Naive thymus-derived CD4-positive, alpha-beta T cell (primary cell): ENCODE measurements around the gene SH3RF3. TPM values are rescaled to one million over a fixed set of nuclear protein-coding genes. Genes with fewer than 3 reads are reported as not detected.

Source experiments
- ATAC-seq: fragments of 150-1000 bp; cut with Tn5 transposase; 2 replicates; pipeline ENCODE4 v1.10.0; 2021; ENCODE audit warnings: mild to moderate bottlenecking, moderate library complexity
- CTCF ChIA-PET: fragments of 350-600 bp; sonication (Branson Sonifier 250); formaldehyde crosslinking; loops from one replicate; lab custom pipeline; 2021; ENCODE audit warnings: antibody characterized with exemption; lab: Charles Lee
- POLR2A ChIA-PET: fragments of 350-600 bp; sonication (Branson Sonifier 250); formaldehyde crosslinking; loops from one replicate; lab custom pipeline; 2021; ENCODE audit warnings: antibody characterized with exemption, inconsistent platforms; lab: Charles Lee
- DNase-seq, 9 donors: peaks; one replicate each; pipeline versions ENCODE4 v3.0.0 to v3.0.0-alpha.2; 2020 to 2022; ENCODE audit warnings: mixed read lengths in 1 of 9
- H3K27ac ChIP-seq: one replicate; pipeline ENCODE4 v1.7.0; 2013; ENCODE audit warnings: mild to moderate bottlenecking, low read depth, low read length, moderate library complexity
- H3K27me3 ChIP-seq, 2 donors: one replicate each; pipeline ENCODE4 v1.7.0; 2013; ENCODE audit warnings: low read length in 2 of 2, mild to moderate bottlenecking in 2 of 2, moderate library complexity in 2 of 2; ENCODE audit not compliant: control insufficient read depth in 2 of 2, insufficient read depth in 2 of 2
- H3K36me3 ChIP-seq, 3 experiments: 1 replicate in 2 of 3; 2 replicates in 1 of 3; pipeline ENCODE4 v1.7.0; 2013; ENCODE audit warnings: low read length in 3 of 3, mild to moderate bottlenecking in 3 of 3, moderate library complexity in 1 of 3; ENCODE audit not compliant: insufficient read depth in 3 of 3, control insufficient read depth in 2 of 3
- H3K4me1 ChIP-seq, 2 donors: one replicate each; pipeline ENCODE4 v1.7.0; 2013; ENCODE audit warnings: low read length in 2 of 2, mild to moderate bottlenecking in 2 of 2, moderate library complexity in 1 of 2; ENCODE audit not compliant: control insufficient read depth in 2 of 2, insufficient read depth in 2 of 2
- H3K4me3 ChIP-seq: 2 replicates; pipeline ENCODE4 v1.7.0; 2013; ENCODE audit warnings: mild to moderate bottlenecking, low read length
- H3K9me3 ChIP-seq, 3 experiments: 1 replicate in 2 of 3; 2 replicates in 1 of 3; pipeline ENCODE4 v1.7.0; 2013; ENCODE audit warnings: low read length in 3 of 3; ENCODE audit not compliant: control insufficient read depth in 2 of 3
- H3K27ac Mint-ChIP-seq, 9 donors: one replicate each; pipeline ENCODE4 v1.8.0; 2020 to 2022; ENCODE audit warnings: mixed read lengths in 9 of 9, mild to moderate bottlenecking in 8 of 9, moderate library complexity in 5 of 9, inconsistent platforms in 2 of 9
- H3K27me3 Mint-ChIP-seq, 5 donors: one replicate each; pipeline ENCODE4 v1.8.0; 2021 to 2022; ENCODE audit warnings: mixed read lengths in 5 of 5, mild to moderate bottlenecking in 1 of 5
- H3K36me3 Mint-ChIP-seq, 5 donors: one replicate each; pipeline ENCODE4 v1.8.0; 2020 to 2022; ENCODE audit warnings: mixed read lengths in 5 of 5, mild to moderate bottlenecking in 3 of 5, inconsistent platforms in 1 of 5
- H3K4me1 Mint-ChIP-seq, 7 donors: one replicate each; pipeline ENCODE4 v1.8.0; 2020 to 2022; ENCODE audit warnings: mixed read lengths in 7 of 7, mild to moderate bottlenecking in 3 of 7, inconsistent platforms in 1 of 7
- H3K4me3 Mint-ChIP-seq, 10 donors: one replicate each; pipeline ENCODE4 v1.8.0; 2020 to 2022; ENCODE audit warnings: mild to moderate bottlenecking in 10 of 10, mixed read lengths in 10 of 10, moderate library complexity in 6 of 10, inconsistent platforms in 2 of 10
- H3K9me3 Mint-ChIP-seq, 11 donors: one replicate each; pipeline ENCODE4 v1.8.0; 2020 to 2022; ENCODE audit warnings: mixed read lengths in 11 of 11, mild to moderate bottlenecking in 4 of 11, inconsistent platforms in 1 of 11, moderate library complexity in 1 of 11
- intact Hi-C, 2 donors: fragments of 100-400 bp; cut with micrococcal nuclease; formaldehyde crosslinking; loops; one replicate each; pipeline ENCODE4 v1.15.1; 2023
- polyA plus RNA-seq, 2 donors: library from polyadenylated mRNA; unstranded; fragments of 300-500 nt; fragmentation: Illumina TruSeq; gene quantifications; one replicate each; pipeline ENCODE4 v1.2.3, GENCODE V29; 2021
- total RNA-seq, 6 experiments: library from RNA in 5 of 6; stranded (reverse) in 5 of 6; gene quantifications; 1 replicate in 5 of 6; 2 replicates in 1 of 6; pipeline ENCODE4 v1.2.3 and lab custom pipeline; 2021 to 2026

Gene SH3RF3
- total and polyA plus RNA-seq, 7 experiments from 2014 or later = 0.19 to 11.5 (median 4.8) TPM

GRCh38 chr2:109386004-109386695 lies 257.1 kb downstream of the SH3RF3 start:
- Mint-ChIP-seq H3K36me3 (peaks cover 0 to 14% (median 0%) of the 10 kb centered on the region in 5 donors), H3K27ac (peak overlapping the region in 1 of 9 donors; percentile 77), H3K4me3 (no peak overlapping the region), H3K9me3 (peaks cover 0 to 3% (median 0%) of the 10 kb centered on the region in 11 donors), H3K4me1 (peaks cover 0 to 4% (median 2%) of the 10 kb centered on the region in 7 donors), H3K27me3 (no peaks in the 10 kb centered on the region)
- intact Hi-C loops = no loop called here
- Histone ChIP-seq H3K36me3 (no peaks in the 10 kb centered on the region), H3K27ac (no peak overlapping the region), H3K9me3 (no peaks in the 10 kb centered on the region), H3K4me1 (no peaks in the 10 kb centered on the region), H3K4me3 (no peak overlapping the region), H3K27me3 (no peaks in the 10 kb centered on the region)
- POLR2A ChIA-PET = no interaction called here
- ATAC-seq (no peak), DNase-seq (no peak)
- CTCF ChIA-PET = interaction anchor here (0.7 kb wide), 1 partner anchor 50 kb away, joined by 3 read pairs; no protein-coding TSS in a partner anchor

- H3K9me3 ChIP-seq = no peaks in the 10 kb centered on the region
- no peak for ATAC-seq
- no peak overlapping the region for H3K4me3 Mint-ChIP-seq
Observed at GRCh38 chr2:109387221-109387735, 258.3 kb downstream of the SH3RF3 start.

DNA sequence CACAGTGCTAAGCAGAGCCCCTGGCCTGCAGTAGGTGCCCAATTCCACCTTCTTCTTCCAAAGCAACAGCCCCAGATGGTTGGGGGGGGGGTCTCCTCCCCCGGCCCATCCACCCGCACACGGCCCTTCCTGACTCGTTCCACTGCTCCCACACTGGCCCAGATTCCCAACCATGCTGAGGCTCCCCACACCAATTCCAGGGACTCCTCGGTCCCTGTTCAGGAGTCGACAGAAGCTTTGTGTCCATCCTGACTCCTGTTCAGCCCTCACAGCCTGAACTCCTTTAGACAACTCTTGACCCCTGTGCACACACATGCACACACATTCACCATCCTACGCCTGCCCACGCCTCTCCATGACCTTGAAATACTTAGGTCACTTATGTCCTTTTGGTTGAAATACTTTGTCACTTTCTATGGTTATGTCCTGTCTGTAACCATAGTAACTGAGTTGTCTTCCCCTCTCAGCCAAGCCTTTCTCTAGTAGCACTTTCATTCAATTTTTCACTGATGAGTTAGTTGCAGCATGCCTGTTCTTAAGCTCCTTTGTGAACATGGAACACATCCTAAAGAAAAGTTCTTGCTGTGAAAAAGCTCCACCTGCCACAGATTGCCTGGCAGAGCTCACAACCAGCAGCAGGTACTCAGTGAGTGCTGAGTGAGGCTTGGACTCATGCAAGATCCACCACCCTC lies 258.9 kb downstream of the SH3RF3 start:
- no peak overlapping the region for H3K4me3 ChIP-seq
- H3K4me1 ChIP-seq = no peaks in the 10 kb centered on the region
- H3K27ac Mint-ChIP-seq = no peak overlapping the region
- H3K36me3 ChIP-seq = no peaks in the 10 kb centered on the region
- DNase-seq (no peak), ATAC-seq (no peak)
- H3K4me1 Mint-ChIP-seq = peaks cover 0 to 4% (median 0%) of the 10 kb centered on the region in 7 donors
- no peaks in the 10 kb centered on the region for H3K27me3 Mint-ChIP-seq
- ChIA-PET POLR2A (no interaction called here), CTCF (no interaction called here)
- H3K36me3 Mint-ChIP-seq = peaks cover 0 to 13% (median 0%) of the 10 kb centered on the region in 5 donors
- intact Hi-C loops = loop anchor here in 1 of 2 donors (1.0 kb wide), 1 partner anchor 260 kb away; no protein-coding TSS in a partner anchor
- peaks cover 0 to 2% (median 0%) of the 10 kb centered on the region in 11 donors for H3K9me3 Mint-ChIP-seq
- H3K27me3 ChIP-seq = no peaks in the 10 kb centered on the region
- H3K4me3 Mint-ChIP-seq = no peak overlapping the region
- H3K27ac ChIP-seq = no peak overlapping the region
- no peaks in the 10 kb centered on the region for H3K9me3 ChIP-seq

More at GRCh38 chr2:109387221-109387735, 258.3 kb downstream of the SH3RF3 start:
- Mint-ChIP-seq H3K9me3 (peaks cover 0 to 3% (median 0%) of the 10 kb centered on the region in 11 donors), H3K27ac (peak overlapping the region in 1 of 9 donors; percentile 40), H3K4me1 (peaks cover 0 to 4% (median 0%) of the 10 kb centered on the region in 7 donors), H3K36me3 (peaks cover 0 to 14% (median 0%) of the 10 kb centered on the region in 5 donors), H3K27me3 (no peaks in the 10 kb centered on the region)
- POLR2A ChIA-PET = no interaction called here
- no peaks in the 10 kb centered on the region for H3K27me3 ChIP-seq
- no peak overlapping the region for H3K4me3 ChIP-seq
- no peak for DNase-seq
- intact Hi-C loops = no loop called here
- CTCF ChIA-PET = no interaction called here
- H3K36me3 ChIP-seq = no peaks in the 10 kb centered on the region
- no peak overlapping the region for H3K27ac ChIP-seq
- no peaks in the 10 kb centered on the region for H3K4me1 ChIP-seq

DNA sequence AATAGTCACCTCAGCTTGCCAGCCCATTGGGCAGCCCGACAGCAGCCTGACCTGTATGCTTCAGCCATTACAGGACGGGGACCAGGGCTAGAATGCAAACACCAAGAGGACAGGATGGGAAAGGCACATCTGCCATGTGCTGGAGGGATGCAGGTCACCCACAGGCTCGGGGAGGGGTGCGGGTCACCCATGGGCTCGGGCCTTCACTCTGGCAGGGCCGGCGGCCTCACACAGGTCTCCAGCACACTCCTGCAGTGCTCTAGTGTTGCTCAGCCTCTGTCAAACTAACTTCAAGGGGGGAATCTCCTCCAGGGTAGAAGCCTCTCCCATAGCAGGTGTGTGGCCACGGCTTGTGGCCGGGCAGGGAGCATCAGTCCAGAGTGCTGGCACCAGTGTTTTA lies 262.2 kb downstream of the SH3RF3 start:
- ATAC-seq = no peak
- Histone ChIP-seq H3K9me3 (no peaks in the 10 kb centered on the region), H3K4me1 (peaks cover 0 to 1% of the 10 kb centered on the region in 2 donors), H3K27me3 (no peaks in the 10 kb centered on the region), H3K4me3 (no peak overlapping the region), H3K27ac (no peak overlapping the region), H3K36me3 (no peaks in the 10 kb centered on the region)
- Mint-ChIP-seq H3K9me3 (peaks cover 0 to 2% (median 0%) of the 10 kb centered on the region in 11 donors), H3K27me3 (no peaks in the 10 kb centered on the region), H3K27ac (no peak overlapping the region), H3K36me3 (peaks cover 0 to 14% (median 0%) of the 10 kb centered on the region in 5 donors), H3K4me1 (peaks cover 0 to 12% (median 8%) of the 10 kb centered on the region in 7 donors), H3K4me3 (no peak overlapping the region)
- no peak for DNase-seq
- intact Hi-C loops = no loop called here
- ChIA-PET POLR2A (no interaction called here), CTCF (no interaction called here)

DNA sequence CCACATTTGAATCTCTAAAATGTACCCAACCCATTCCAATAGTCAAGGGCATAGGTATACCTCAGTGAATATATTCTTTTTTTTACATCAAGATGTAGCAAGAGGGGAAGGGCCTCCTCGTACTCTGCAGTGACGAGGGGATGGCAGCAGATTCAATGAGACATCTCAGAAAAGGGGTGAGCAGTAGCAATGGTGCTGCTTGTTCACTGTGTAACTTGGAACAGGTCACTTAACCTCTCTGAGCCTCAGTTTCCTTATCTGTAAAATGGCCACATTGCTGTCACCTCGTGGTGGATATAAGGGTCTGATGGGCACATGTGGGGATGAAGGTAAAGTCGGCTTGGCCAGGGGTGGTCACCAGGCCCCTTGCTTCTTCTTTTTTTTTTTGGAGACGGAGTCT lies 263.1 kb downstream of the SH3RF3 start:
- no peak overlapping the region for H3K4me3 ChIP-seq
- intact Hi-C loops = no loop called here
- POLR2A ChIA-PET = no interaction called here

GRCh38 chr2:109392816-109393661 lies 264.0 kb downstream of the SH3RF3 start:
- H3K9me3 ChIP-seq = no peaks in the 10 kb centered on the region
- no peaks in the 10 kb centered on the region for H3K9me3 Mint-ChIP-seq
- POLR2A ChIA-PET = no interaction called here
- no peak overlapping the region for H3K4me3 ChIP-seq
- H3K27me3 Mint-ChIP-seq = peaks cover 0 to 3% (median 0%) of the 10 kb centered on the region in 5 donors
- CTCF ChIA-PET = no interaction called here
- no peak overlapping the region for H3K27ac Mint-ChIP-seq
- no peaks in the 10 kb centered on the region for H3K27me3 ChIP-seq
- H3K4me1 ChIP-seq = peaks cover 0 to 7% of the 10 kb centered on the region in 2 donors
- intact Hi-C loops = no loop called here
- H3K4me1 Mint-ChIP-seq = peaks cover 3 to 28% (median 25%) of the 10 kb centered on the region in 7 donors
- ATAC-seq (no peak), DNase-seq (no peak)
- H3K4me3 Mint-ChIP-seq = no peak overlapping the region
- no peak overlapping the region for H3K27ac ChIP-seq
- H3K36me3 Mint-ChIP-seq = peaks cover 0 to 10% (median 0%) of the 10 kb centered on the region in 5 donors
- H3K36me3 ChIP-seq = no peaks in the 10 kb centered on the region

More for the DNA sequence above, 263.1 kb downstream of the SH3RF3 start:
- no peaks in the 10 kb centered on the region for H3K36me3 ChIP-seq
- Mint-ChIP-seq H3K36me3 (peaks cover 0 to 14% (median 0%) of the 10 kb centered on the region in 5 donors), H3K4me1 (peaks cover 0 to 20% (median 17%) of the 10 kb centered on the region in 7 donors), H3K4me3 (no peak overlapping the region), H3K27ac (no peak overlapping the region), H3K9me3 (peaks cover 0 to 2% (median 0%) of the 10 kb centered on the region in 11 donors), H3K27me3 (peaks cover 0 to 3% (median 0%) of the 10 kb centered on the region in 5 donors)
- no peaks in the 10 kb centered on the region for H3K9me3 ChIP-seq
- CTCF ChIA-PET = no interaction called here
- H3K27me3 ChIP-seq = no peaks in the 10 kb centered on the region
- H3K4me1 ChIP-seq = peaks cover 0 to 7% of the 10 kb centered on the region in 2 donors
- ATAC-seq = no peak
- no peak for DNase-seq
- H3K27ac ChIP-seq = no peak overlapping the region
